Endometrium (tissue), 2 donors: Measurements from ENCODE around the gene FAM111A.
"Not testable (repeated sequence)": the region's sequence is repeated elsewhere in the genome, so short reads cannot be mapped to it uniquely, and the experiment has no call there.

Experiments
- FAIRE-seq: peaks from 2 replicates; lab custom pipeline; 2012; peaks lifted over from hg19 to GRCh38; lab: Jason Lieb, UNC
- donor health status: control.
- donor health status: control.

Gene FAM111A, protein sequence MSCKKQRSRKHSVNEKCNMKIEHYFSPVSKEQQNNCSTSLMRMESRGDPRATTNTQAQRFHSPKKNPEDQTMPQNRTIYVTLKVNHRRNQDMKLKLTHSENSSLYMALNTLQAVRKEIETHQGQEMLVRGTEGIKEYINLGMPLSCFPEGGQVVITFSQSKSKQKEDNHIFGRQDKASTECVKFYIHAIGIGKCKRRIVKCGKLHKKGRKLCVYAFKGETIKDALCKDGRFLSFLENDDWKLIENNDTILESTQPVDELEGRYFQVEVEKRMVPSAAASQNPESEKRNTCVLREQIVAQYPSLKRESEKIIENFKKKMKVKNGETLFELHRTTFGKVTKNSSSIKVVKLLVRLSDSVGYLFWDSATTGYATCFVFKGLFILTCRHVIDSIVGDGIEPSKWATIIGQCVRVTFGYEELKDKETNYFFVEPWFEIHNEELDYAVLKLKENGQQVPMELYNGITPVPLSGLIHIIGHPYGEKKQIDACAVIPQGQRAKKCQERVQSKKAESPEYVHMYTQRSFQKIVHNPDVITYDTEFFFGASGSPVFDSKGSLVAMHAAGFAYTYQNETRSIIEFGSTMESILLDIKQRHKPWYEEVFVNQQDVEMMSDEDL

DNA sequence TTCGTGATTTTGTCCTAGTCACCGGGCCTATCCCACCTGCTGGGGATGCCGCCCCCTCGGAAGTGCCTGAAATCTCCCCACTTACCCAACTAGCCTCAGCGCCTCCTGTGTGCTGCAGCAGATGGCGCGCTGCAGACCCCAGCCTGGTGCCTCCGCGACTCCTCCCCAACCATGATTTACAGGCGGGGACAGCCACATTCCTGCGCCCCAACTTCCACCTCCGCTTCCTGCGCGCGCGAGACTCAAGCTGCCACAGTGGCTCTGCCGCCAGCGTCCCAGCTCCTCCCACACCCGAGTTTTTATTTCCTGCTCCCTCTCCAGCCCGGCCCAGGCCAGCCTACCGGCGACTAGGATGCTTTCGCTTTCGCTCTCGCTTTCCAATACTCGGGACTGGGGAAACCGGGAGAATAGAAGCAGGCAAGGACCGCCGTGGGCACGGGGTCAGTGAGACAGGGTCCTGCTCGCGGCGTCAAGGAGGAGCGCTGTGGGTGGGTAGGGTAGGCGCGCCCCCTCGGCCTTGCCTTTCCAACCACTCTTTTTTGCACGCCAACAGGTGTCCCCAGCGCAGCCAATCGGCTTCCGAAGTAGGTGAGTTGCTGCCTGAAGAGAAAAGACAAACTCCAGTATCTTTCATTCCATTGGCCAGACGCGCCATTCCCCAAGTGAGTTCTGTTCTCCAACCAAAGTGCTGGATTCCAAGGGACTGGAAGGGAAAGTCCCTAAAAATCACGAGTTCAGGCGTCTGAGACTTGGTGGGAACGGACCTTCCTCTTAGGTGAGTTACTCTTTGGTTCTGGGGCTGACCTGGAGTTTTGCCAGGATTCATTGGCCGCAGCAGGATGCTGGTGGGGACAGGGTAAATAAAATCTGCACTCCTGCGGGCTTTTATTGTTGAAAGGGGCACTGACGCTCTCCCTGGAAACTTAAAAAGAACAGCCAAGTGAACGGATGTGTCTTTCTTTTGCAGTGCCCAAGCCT, at the start of gene FAM111A:
Gene FAM111A, plus strand, starts transcription at position 327 of the 978 bp plus-strand sequence. CDS start 6,017 bp downstream, outside the sequence.
- peak; percentile 53 for FAIRE-seq

DNA sequence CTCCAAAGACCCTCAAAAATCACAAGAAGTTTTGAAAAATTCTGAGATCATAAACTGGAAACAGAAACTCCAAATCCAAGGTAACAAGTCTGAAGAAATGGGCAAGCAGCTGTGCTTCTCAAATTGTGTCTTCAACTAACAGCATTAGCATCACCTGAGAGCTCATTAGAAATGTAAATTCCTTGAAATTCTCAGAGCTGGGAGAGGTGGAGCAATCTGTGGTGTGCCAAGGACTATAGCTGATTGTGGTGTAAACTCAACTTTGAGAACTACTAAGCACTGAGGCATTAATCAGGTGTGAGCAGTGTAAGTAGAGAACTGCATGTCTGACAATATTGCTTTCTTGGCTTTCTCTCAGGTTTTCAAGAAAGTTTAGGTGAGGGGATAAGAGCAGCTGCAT, 49.1 kb upstream of the FAM111A start:
- FAIRE-seq, result not testable (repeated sequence)

DNA sequence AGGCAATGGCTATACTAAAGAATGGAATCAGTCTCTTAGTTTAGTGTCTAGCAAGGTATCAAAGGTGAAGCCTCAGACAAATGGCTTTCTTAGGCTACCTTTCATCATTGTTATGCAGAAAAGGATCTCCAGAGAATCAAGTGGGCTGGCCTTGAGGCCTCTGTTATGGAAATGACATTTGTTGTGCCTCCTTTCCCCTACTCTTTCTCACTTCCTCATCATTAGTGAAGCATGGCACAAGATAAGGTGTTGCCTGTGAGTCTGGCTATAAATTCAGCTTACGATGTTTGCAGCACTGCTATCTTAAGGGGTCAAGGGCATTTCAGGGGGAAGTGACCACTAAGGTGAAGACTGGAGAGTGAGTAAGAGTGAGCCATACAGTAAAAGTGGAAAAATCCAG, 47.4 kb upstream of the FAM111A start:
- FAIRE-seq, result not testable (repeated sequence)

DNA sequence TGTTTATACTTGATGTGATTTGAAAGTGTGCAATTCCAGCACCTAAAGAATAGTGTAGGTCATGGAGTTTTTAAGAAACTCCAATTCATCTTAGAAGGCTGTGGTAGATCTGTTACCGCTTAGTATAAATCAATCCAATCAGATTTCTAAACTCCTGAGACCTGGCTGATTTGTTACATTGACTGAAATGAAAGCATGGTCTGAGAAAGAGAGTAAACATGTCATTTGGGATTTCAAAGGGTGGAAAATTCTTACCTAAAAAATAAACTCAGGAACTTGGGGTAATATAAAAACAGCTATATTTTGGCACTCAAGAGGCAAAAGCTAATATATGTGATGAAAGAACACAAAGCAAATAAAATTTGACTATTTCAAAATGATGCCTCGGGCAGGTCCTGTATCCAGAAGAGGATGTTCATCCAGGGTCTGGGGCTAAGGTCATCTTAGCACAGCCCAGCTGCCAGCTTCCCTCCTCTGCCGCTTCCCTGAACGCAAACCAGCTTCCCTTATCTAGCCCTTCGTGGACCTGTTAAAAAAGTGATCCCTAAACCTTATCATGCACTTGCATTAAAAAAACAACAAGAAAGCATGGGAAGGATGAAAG, 46.6 kb upstream of the FAM111A start:
- not testable (repeated sequence) for FAIRE-seq

DNA sequence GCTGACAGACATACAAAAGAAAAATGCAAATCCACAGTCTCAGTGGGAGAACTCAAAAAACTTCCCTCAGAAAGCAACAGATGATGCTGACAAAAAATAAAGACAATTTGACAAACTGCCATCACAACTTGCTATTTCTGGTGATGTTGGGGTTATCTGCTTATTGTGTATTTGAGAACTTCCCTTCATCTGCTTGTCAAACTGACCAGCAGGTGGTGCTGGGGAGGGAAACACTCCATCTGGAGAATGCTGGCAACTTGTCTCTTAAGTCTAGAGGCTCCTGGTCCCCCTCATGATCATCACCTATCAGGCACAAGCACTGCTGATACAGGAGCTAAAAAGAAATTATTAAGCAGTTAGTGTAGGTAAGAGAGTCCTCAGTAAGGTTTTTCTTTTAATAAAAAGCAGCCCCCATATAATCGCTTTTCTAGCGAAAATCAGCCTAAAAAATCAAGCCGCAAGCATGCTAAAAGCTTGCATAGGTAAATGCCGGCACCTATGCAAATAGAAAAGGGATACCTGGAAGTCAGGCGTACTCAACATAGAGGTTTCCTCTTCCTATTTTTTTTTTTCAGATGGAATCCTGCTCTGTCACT, 45.4 kb upstream of the FAM111A start:
- no peak for FAIRE-seq

DNA sequence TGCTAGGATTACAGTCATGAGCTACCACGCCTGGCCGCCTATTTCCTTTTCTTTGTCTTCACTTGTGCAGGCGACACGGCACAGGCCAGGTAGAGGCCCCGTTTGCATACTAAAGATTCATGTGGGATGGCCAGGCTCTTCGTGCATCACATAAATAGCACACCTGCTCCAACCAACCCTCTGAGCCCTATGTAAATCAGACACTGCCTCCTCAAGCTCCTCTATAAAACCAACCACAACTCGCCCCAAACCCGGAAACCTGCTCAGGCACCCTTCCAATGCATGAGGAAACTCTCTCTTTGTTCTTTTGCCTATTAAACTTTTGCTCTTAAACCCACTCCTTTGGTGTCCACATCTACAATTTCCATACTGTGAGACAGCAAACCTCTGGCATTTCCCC, 44.7 kb upstream of the FAM111A start:
- not testable (repeated sequence) for FAIRE-seq

DNA sequence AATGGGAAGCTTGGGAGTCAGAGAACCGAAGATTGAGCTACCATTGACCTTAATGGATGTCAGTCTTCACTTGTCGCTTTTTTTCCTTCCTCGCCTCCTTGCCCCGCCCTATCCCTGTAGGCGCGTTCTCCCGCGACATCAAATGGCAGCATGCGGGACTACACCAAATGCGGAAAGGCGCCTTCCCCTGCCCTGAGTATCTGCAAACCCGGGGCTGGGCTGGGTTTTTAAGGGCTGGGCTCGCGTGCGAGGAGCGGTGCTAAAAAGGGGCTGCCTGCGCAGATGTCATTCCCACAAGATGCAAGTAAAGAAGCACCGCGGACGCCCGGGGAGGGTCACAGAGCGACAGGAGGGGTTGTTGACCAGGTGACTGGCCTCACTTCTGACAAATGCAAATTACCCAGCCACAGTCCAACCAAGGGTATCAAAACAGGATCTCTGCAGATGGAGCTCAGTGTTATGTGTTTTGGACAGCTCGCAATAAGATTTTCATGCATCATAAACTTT, 40.3 kb upstream of the FAM111A start:
- no peak for FAIRE-seq

DNA sequence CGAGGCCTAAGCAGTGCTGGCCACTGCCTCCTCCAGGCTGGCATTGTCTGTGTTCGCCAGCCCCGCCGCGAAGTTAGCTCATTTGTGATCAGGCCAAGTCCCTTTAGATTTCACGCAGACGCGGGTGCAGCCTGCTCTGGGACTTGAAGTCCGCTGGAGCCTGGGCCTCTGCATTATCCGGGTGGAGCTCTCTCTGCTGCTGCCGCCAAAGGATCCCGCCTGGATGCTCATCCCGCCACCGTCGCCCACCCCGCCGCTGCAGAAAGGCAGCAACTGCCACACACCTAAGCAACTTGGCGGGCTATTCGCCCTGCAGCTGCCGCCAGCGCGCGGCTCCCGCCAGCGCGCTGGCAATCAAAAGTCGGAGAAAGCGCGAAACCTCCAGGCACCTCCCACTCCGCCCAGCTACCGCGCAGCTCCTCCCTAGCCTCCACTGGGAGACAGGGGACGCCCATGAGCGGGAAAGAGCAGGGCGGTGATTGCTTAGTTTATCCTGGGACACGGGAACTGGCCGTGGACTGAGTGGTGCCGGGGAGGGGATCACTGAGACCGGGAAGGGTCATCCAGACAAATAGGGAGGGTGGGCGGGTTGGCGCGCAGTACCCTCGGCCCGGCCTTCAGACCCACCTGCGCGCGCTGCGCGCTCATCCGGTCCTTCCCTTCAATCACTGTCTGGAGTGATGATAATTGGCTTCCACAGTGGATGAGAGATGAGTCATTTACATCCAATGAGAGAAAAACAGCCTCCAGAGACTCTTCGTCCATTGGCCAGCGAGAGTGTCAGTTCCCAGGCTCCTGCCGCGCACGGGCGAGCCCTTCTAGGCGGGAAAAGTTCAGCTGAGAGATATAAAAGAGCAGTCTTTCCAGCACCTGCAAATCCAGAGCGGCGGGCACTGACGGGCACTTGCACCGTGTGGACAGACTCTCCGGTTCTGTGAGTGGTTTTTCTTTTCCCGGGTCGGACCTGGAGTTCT, 36.0 kb upstream of the FAM111A start, which contains the start of gene FAM111B:
Gene FAM111B, plus strand, starts transcription at position 875 of the 974 bp plus-strand sequence. CDS start 2,389 bp downstream, outside the sequence.
- no peak for FAIRE-seq

DNA sequence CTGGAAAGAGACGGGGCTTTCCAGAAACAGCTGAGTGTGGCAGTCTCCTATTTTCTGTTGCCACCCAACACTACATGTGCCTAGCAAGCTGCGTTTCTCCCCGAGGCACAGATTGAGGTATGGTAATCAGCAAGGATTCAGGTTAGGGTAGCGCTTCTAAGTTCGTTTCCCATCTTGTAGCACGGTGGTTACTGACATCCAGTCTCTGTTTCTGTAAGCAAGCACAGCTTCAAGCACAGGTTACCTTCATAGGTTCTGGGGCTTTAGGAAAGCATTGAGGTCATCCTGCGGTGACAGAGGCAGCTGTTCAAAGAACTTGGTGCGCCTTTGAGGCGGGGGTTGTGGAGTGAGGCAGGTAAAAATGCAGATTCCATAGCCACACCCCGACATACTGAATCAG, 34.9 kb upstream of the FAM111A start:
- FAIRE-seq, result not testable (repeated sequence)

DNA sequence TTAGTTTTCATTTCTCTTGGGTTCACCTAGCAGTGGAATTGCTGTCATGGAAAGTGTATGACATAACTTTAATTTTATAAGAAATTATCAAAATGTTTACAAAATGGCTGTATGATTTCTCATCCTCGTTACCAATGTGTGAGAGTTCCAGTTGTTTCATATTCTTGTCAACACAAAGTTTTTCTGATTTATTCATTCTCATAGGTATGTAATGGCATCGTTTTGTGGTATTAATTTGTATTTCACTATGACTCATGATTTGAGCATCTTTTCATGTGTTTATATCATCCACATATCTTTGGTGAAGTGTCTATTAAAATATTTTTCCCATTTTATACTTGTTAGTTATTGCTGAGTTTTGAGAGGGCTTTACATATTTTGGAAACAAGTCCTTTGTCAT, 30.2 kb upstream of the FAM111A start:
- FAIRE-seq, result peak; percentile 35

DNA sequence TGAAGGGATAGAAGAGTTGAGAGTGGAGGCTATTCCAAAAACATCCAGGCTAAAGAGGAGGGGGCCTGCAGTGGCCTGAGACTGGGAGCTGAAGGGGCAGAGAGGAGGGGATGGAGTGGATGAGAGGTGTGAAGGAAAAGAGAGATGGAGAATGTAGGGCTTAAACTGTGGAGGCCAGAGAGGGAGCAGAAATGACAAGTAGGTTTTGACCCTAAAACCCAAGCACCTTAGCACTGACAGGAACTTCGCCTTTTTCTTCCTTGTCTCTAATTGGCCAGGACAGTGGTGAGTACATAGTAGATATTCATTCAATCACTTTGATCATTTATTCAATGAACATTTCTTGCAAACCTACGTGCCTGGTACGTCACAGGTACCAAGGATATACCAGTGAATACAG, 28.3 kb upstream of the FAM111A start:
- FAIRE-seq, result no peak

DNA sequence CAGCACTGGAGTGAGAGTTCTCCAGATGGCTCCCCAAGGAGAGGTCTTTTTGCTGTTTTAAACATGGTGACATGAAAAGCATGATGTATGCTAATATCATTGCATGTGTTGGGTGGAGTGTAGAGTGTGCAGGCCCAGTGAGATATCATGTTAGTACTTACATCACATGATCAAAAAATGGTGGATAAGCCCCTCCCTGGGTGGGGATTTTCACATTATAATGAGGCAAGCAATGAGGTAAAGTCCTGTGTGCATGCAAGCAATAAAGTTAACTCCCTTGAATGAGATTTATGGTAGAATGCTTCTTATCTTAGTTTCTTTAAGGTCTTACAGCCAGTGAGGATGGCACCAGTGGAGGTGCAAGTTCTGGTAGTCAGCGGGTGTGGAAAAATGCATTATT, 27.1 kb upstream of the FAM111A start:
- FAIRE-seq, result no peak

DNA sequence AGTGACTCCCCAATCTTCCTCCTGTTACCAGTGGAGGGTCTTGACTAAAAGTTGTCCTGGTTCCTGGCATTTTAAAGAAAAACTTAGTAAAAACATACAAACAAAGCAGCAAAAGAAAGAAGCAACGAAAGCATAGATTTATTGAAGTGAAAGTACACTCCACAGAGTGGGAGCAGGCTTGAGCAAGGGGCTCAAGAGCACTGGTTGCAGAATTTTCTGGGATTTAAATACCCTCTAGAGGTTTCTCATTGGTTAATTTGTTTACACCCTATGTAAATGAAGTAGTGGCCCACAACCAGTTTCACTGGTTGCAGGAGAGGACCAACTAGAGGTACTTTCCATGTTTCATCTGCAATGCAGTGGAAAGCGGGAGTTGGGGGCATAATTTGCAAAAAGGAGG, 24.9 kb upstream of the FAM111A start:
- FAIRE-seq, result no peak

DNA sequence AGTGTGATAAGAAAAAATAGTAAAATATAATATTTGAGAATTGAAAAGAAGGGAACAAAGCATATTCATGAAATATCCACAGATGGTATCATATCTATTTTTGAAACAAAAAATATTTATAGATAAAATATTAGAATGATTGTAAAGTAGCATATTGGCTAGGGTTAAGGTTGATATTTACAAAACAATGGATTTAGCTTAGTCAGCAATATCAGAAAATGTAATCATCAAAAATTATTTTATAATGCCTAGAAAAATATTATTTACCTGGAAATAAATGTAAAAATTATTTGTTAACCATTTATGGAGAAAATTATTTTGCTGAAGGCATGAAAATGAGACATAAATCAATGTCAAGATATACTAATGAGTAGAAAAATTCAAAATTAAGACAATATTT, 22.8 kb upstream of the FAM111A start:
- no peak for FAIRE-seq

DNA sequence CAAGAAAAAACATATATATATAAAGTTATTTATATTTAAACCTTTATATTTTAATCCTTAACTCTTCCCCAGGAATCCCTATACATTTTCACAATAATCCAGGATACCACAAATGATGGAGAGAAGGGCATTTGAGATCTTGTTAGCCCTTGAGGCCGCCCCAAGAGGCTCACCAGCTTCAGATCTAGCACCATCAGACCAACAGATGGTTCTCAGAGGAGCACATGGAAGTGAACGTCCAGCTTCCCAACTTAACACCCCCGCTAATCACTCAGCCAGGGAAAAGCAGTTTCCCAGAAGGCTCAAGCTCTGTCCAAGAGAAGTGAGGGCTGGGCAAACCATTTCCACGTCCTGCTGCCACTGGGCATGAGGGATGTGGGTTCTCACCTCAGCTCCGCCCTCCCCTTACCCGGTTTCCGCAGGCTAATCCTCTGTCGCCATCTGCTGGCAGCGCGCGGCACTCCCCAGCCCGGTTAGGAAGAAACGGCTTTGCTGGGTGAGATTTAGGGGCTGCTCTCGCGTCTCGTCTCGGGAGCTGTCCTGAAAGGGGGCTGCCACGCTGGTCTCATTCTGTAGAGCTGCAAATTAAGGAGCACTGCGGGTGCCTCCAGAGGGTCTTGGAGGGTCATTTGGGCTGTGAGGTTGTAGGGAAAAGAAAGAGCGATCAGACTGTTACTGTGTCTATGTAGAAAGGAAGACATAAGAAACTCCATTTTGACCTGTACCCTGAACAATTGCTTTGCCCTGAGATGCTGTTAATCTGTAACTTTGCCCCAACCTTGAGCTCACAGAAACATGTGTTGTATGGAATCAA, 6.8 kb upstream of the FAM111A start:
- FAIRE-seq, result no peak

DNA sequence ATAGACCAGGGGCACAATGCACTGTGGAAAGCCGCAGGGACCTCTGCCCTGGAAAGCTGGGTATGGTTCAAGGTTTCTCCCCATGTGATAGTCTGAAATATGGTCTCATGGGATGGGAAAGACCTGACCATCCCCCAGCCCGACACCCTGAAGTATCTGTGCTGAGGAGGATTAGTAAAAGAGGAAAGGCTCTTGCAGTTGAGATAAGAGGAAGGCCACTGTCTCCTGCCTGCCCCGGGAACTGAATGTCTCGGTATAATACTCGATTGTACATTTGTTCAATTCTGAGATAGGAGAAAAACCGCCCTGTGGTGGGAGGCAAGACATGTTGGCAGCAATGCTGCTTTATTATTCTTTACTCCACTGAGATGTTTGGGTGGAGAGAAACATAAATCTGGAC, 6.1 kb upstream of the FAM111A start:
- not testable (repeated sequence) for FAIRE-seq

DNA sequence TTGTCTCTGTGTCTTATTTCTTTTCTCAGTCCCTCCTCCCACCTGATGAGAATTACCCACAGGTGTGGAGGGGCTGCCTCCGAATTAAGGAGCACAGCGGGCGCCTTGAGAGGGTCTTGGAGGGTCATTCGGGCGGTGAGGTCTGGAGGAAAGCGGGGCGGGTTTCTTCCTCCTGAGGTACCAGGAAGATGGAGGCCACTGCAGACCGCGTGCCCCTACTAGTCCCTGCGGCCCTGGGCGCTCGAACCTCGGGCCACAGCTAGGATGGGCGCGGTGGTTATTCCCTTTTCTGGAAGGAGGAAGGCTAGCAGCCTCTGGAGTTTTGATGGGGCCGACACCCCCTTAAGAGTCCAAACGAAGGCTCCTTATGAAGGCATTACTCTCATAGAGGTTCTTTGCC, 5.5 kb upstream of the FAM111A start:
- no peak for FAIRE-seq

DNA sequence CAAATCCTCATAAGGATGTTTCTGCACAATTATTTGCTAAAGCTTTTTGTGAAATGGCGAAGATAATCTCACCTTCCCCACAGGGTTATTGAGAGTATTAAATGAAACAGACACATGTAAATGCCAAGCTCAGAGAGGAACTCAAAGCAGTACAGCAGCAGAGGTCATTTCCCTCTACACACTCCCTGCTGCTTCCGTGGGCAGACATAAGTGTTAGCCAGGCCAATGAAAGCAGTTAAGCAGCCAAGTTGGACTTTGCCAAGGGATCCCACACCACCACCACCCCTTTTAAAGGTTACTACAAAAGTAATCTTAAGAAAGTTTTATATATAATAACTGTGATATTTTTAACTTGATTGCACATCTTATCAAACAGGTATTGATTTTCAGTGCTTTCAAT, 4.0 kb upstream of the FAM111A start:
- no peak for FAIRE-seq

DNA sequence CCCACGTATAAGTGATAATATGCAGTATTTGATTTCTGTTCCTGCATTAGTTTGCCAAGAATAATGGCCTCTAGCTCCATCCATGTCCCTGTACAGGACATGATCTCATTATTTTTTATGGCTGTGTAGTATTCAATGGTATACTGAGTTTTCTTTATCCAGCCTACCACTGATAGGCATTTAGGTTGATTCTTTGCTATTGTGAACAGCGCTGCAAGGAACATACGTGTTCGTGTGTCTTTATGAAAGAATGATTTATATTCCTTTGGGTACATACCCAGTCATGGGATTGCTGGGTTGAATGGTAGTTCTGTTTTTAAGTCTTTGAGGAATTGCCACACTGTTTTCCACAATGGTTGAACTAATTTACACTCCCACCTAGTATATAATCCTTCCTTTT, 1.5 kb upstream of the FAM111A start:
- FAIRE-seq, result no peak
